Ectodermal cell (in vitro differentiated cells): ENCODE results near the gene DPEP1.
"Not testable (repeated sequence)": the region's sequence is repeated elsewhere in the genome, so short reads cannot be mapped to it uniquely, and the experiment has no call there.

Experiments
- H3K27ac ChIP-seq: 2 replicates; pipeline ENCODE4 v1.7.0; 2013; ENCODE audit warnings: mild to moderate bottlenecking, low read depth, low read length; ENCODE audit not compliant: insufficient read depth, poor library complexity, severe bottlenecking
- H3K27me3 ChIP-seq: 2 replicates; pipeline ENCODE4 v1.7.0; 2013; ENCODE audit warnings: mild to moderate bottlenecking, low read length; ENCODE audit not compliant: insufficient read depth, control insufficient read depth, poor library complexity, severe bottlenecking
- H3K36me3 ChIP-seq: one replicate; pipeline ENCODE4 v1.7.0; 2013; ENCODE audit warnings: low read length; ENCODE audit not compliant: control insufficient read depth, insufficient read depth
- H3K4me1 ChIP-seq: one replicate; pipeline ENCODE4 v1.7.0; 2013; ENCODE audit warnings: low read length; ENCODE audit not compliant: control insufficient read depth, insufficient read depth
- H3K4me3 ChIP-seq: 2 replicates; pipeline ENCODE4 v1.7.0; 2013; ENCODE audit warnings: low read depth, low read length, control low read depth; ENCODE audit not compliant: insufficient read depth
- H3K9me3 ChIP-seq: 2 replicates; pipeline ENCODE4 v1.7.0; 2013; ENCODE audit warnings: mild to moderate bottlenecking, low read length, moderate library complexity; ENCODE audit not compliant: control insufficient read depth
- WGBS, 2 experiments: methylation state at CpG; one replicate each; pipeline ENCODE4 v1.1.7; 2013; ENCODE audit warnings: missing lambda C conversion rate in 2 of 2; 5-methylcytosine and 5-hydroxymethylcytosine counted together

Gene DPEP1

GRCh38 chr16:89634463-89635385, 21.3 kb downstream of the DPEP1 start:
- H3K9me3 ChIP-seq, H3K4me1 ChIP-seq, H3K4me3 ChIP-seq, H3K36me3 ChIP-seq, H3K27ac ChIP-seq: not testable (repeated sequence)
- peaks cover 19% of the 10 kb centered on the region for H3K27me3 ChIP-seq
- WGBS, 2 experiments, result 66 to 84% methylated on average over 2 of the region's 2 CpGs

GRCh38 chr16:89636663-89637062, 23.2 kb downstream of the DPEP1 start:
- no peaks in the 10 kb centered on the region for H3K9me3 ChIP-seq
- peaks cover 19% of the 10 kb centered on the region for H3K27me3 ChIP-seq
- no peaks in the 10 kb centered on the region for H3K4me1 ChIP-seq
- 92% methylated on average over 12 of the region's 12 CpGs for WGBS, 2 experiments
- no peak overlapping the region for H3K4me3 ChIP-seq
- no peaks in the 10 kb centered on the region for H3K36me3 ChIP-seq
- no peak overlapping the region for H3K27ac ChIP-seq

GRCh38 chr16:89637379-89637778, 23.9 kb downstream of the DPEP1 start:
- Histone ChIP-seq H3K9me3 (no peaks in the 10 kb centered on the region), H3K4me1 (no peaks in the 10 kb centered on the region), H3K36me3 (no peaks in the 10 kb centered on the region), H3K27me3 (peaks cover 19% of the 10 kb centered on the region), H3K4me3 (no peak overlapping the region), H3K27ac (no peak overlapping the region)
- 89 to 93% methylated on average over 10 of the region's 10 CpGs for WGBS, 2 experiments

GRCh38 chr16:89638455-89638854, 25.0 kb downstream of the DPEP1 start:
- Histone ChIP-seq H3K27ac (no peak overlapping the region), H3K4me1 (no peaks in the 10 kb centered on the region), H3K36me3 (no peaks in the 10 kb centered on the region), H3K27me3 (peaks cover 19% of the 10 kb centered on the region), H3K4me3 (no peak overlapping the region), H3K9me3 (no peaks in the 10 kb centered on the region)
- 81 to 85% methylated on average over 7 to 9 of the region's 10 CpGs for WGBS, 2 experiments

- 86 to 93% methylated on average over 6 of the region's 6 CpGs for WGBS, 2 experiments
- H3K27ac ChIP-seq, result no peak overlapping the region
- no peaks in the 10 kb centered on the region for H3K9me3 ChIP-seq
- peaks cover 13% of the 10 kb centered on the region for H3K27me3 ChIP-seq
- H3K36me3 ChIP-seq, result no peaks in the 10 kb centered on the region
- H3K4me1 ChIP-seq, result no peaks in the 10 kb centered on the region
- H3K4me3 ChIP-seq, result no peak overlapping the region
Measured at GRCh38 chr16:89639385-89639784, 25.9 kb downstream of the DPEP1 start.

- no peak overlapping the region for H3K4me3 ChIP-seq
- no peaks in the 10 kb centered on the region for H3K9me3 ChIP-seq
- no peaks in the 10 kb centered on the region for H3K27me3 ChIP-seq
- WGBS, 2 experiments, result 75 to 82% methylated on average over 13 to 14 of the region's 14 CpGs
- peaks cover 16% of the 10 kb centered on the region for H3K36me3 ChIP-seq
- H3K27ac ChIP-seq, result no peak overlapping the region
- H3K4me1 ChIP-seq, result no peaks in the 10 kb centered on the region
Measured at GRCh38 chr16:89641458-89642119, 28.1 kb downstream of the DPEP1 start.

GRCh38 chr16:89642574-89642973, 29.1 kb downstream of the DPEP1 start:
- H3K36me3 ChIP-seq, result peaks cover 17% of the 10 kb centered on the region
- no peak overlapping the region for H3K4me3 ChIP-seq
- no peaks in the 10 kb centered on the region for H3K9me3 ChIP-seq
- WGBS, 2 experiments, result 90 to 92% methylated on average over 13 of the region's 13 CpGs
- no peaks in the 10 kb centered on the region for H3K4me1 ChIP-seq
- H3K27me3 ChIP-seq, result no peaks in the 10 kb centered on the region
- H3K27ac ChIP-seq, result no peak overlapping the region

- no peaks in the 10 kb centered on the region for H3K27me3 ChIP-seq
- no peaks in the 10 kb centered on the region for H3K9me3 ChIP-seq
- no peak overlapping the region for H3K27ac ChIP-seq
- WGBS, 2 experiments, result 92 to 94% methylated on average over 14 of the region's 14 CpGs
- no peaks in the 10 kb centered on the region for H3K4me1 ChIP-seq
- H3K4me3 ChIP-seq, result no peak overlapping the region
- H3K36me3 ChIP-seq, result peaks cover 17% of the 10 kb centered on the region
Measured at GRCh38 chr16:89643769-89644300, 30.4 kb downstream of the DPEP1 start.

GRCh38 chr16:89645122-89645521, 31.7 kb downstream of the DPEP1 start:
- no peak overlapping the region for H3K27ac ChIP-seq
- no peaks in the 10 kb centered on the region for H3K27me3 ChIP-seq
- H3K4me1 ChIP-seq, result no peaks in the 10 kb centered on the region
- H3K36me3 ChIP-seq, result peaks cover 17% of the 10 kb centered on the region
- H3K9me3 ChIP-seq, result no peaks in the 10 kb centered on the region
- 95% methylated on average over 11 of the region's 11 CpGs for WGBS, 2 experiments
- H3K4me3 ChIP-seq, result no peak overlapping the region

GRCh38 chr16:89646270-89646669, 32.8 kb downstream of the DPEP1 start:
- Histone ChIP-seq H3K9me3 (no peaks in the 10 kb centered on the region), H3K4me3 (no peak overlapping the region), H3K27ac (no peak overlapping the region), H3K4me1 (no peaks in the 10 kb centered on the region), H3K27me3 (no peaks in the 10 kb centered on the region), H3K36me3 (peaks cover 17% of the 10 kb centered on the region)
- WGBS, 2 experiments, result 94 to 96% methylated on average over 22 of the region's 22 CpGs
